GM12878 (cell line): ENCODE results near the gene HSP90AA1. TPM values are rescaled to one million over a fixed set of nuclear protein-coding genes. Genes with fewer than 3 reads are reported as not detected.
A peak's percentile ranks its signal among the peaks of the same experiment; 100 is the strongest.

Source experiments
- GATAD2B ChIP-seq: fragments of 450-650 bp; conservative IDR thresholded peaks from 2 replicates; pipeline ENCODE4 v1.6.1; 2017; ENCODE audit warnings: low read depth, mild to moderate bottlenecking, moderate library complexity
- MXI1 ChIP-seq: fragments of 150-350 bp; IDR thresholded peaks from 2 replicates; pipeline ENCODE4 v1.6.1; 2011; ENCODE audit warnings: low read depth, mild to moderate bottlenecking, inconsistent platforms, low read length, improper control_type of control experiment
- MYC ChIP-seq: IDR thresholded peaks from 2 replicates; pipeline ENCODE4 v1.6.1; 2011; ENCODE audit warnings: mild to moderate bottlenecking, low read length, moderate library complexity, inconsistent platforms; ENCODE audit not compliant: insufficient read depth, insufficient replicate concordance, insufficient read length, severe bottlenecking
- POLR2A ChIP-seq: IDR thresholded peaks from 2 replicates; pipeline ENCODE4 v1.6.1; 2011; ENCODE audit warnings: low read depth, mild to moderate bottlenecking, low read length
- SPI1 ChIP-seq: IDR thresholded peaks from 2 replicates; pipeline ENCODE4 v1.6.1; 2011; ENCODE audit warnings: low read depth, mild to moderate bottlenecking, low read length, moderate library complexity, borderline replicate concordance; ENCODE audit not compliant: insufficient read depth
- SUZ12 ChIP-seq: fragments of 200-600 bp; sonication (generic); IDR thresholded peaks from one replicate; pipeline ENCODE4 v1.6.1; 2018; ENCODE audit warnings: antibody characterized with exemption, mild to moderate bottlenecking; ENCODE audit not compliant: unreplicated experiment
- TCF12 ChIP-seq: IDR thresholded peaks from 2 replicates; pipeline ENCODE4 v1.6.1; 2011; ENCODE audit warnings: low read depth, mild to moderate bottlenecking, low read length
- polyA plus RNA-seq, 11 experiments: library from polyadenylated mRNA; depleted of rRNA in 4 of 11; unstranded in 6 of 11; stranded (reverse) in 5 of 11; fragments of >200 nt; fragmentation: Nextera tagmentation in 4 of 11; fragmentation: Illumina TruSeq in 1 of 11; extraction: Ambion mirVana in 4 of 11; extraction: Trizol in 1 of 11; gene quantifications; 1 replicate in 1 of 11; 2 replicates in 10 of 11; pipeline versions ENCODE4 v1.2.1 to v1.2.3, GENCODE V29; 2011 to 2016; ENCODE audit warnings: inconsistent platforms in 2 of 11, missing spikeins in 2 of 11, low read depth in 1 of 11
- total RNA-seq, 4 experiments: library from RNA; depleted of rRNA in 3 of 4; stranded (reverse); fragments of >200 nt in 3 of 4; fragmentation: Illumina TruSeq in 1 of 4; extraction: Trizol in 1 of 4; gene quantifications; 2 replicates each; pipeline versions ENCODE4 v1.2.1 to v1.2.3, GENCODE V29; 2013 to 2021
- TF ChIP-seq, protein P1 (sequence below): IDR thresholded peaks from 2 replicates; pipeline ENCODE4 v1.6.1; 2012; ENCODE audit warnings: improper control_type of control experiment, low read depth, low read length; ENCODE audit not compliant: insufficient replicate concordance
- TF ChIP-seq, protein P2 (sequence below): fragments of 450-650 bp; IDR thresholded peaks from 2 replicates; pipeline ENCODE4 v1.6.1; 2016; ENCODE audit warnings: mild to moderate bottlenecking, moderate library complexity, borderline replicate concordance
- TF ChIP-seq, protein P3 (sequence below): IDR thresholded peaks from 2 replicates; pipeline ENCODE4 v1.6.1; 2012; ENCODE audit warnings: low read depth, low read length, improper control_type of control experiment
- TF ChIP-seq, protein P4 (sequence below): fragments of 450-650 bp; IDR thresholded peaks from 2 replicates; pipeline ENCODE4 v1.6.1; 2018; ENCODE audit warnings: borderline replicate concordance, mild to moderate bottlenecking; ENCODE audit not compliant: partially characterized antibody
- TF ChIP-seq, protein P5 (sequence below): fragments of 450-650 bp; conservative IDR thresholded peaks from 2 replicates; pipeline ENCODE4 v1.6.1; 2017; ENCODE audit warnings: mild to moderate bottlenecking, moderate library complexity

HSP90AA1 gene
- total and polyA plus RNA-seq, 10 of the 15 experiments (the other 5 are each of a cell fraction or from before 2014, with no cell fraction given) = 262 to 1,315 (median 635) TPM

DNA sequence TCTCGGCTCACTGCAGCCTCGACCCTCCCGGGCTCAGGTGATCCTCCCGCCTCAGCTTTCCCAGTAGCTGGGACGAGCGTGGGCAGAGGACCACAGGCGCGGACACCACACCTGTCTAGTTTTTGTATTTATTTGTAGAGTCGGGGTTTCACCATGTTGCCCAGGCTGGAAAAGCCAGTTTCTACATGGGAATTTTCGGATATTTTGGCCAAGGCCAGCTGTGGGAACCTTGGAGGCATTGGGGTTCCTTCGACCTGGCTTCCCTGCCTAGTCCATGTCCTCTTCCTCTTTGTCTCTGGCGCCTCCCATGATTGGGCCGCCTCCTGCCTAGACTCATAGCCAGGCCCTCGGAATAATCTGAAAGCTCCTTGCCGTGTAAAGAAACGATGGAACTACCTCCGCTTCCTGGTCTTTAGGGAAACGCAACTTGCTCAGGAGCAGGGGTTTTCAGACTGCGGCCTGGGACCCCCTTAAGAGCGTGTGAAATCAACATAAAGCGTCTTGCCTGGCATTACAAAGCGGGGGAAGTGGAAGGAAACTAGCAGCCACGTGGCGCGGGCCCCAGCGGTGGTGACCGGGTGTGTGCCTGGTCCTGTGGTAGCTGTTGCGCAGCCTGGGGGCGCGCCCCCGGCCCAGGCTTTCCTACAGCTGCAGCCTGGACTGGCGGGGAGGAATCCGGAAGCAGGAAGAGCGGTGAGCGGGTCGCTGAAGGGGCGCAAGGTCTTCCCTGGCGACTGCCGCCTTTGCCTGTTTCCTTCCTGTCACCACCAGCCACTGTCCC lies 1.4 kb upstream of the HSP90AA1 start (continued):
- TF ChIP-seq, protein P1, sequence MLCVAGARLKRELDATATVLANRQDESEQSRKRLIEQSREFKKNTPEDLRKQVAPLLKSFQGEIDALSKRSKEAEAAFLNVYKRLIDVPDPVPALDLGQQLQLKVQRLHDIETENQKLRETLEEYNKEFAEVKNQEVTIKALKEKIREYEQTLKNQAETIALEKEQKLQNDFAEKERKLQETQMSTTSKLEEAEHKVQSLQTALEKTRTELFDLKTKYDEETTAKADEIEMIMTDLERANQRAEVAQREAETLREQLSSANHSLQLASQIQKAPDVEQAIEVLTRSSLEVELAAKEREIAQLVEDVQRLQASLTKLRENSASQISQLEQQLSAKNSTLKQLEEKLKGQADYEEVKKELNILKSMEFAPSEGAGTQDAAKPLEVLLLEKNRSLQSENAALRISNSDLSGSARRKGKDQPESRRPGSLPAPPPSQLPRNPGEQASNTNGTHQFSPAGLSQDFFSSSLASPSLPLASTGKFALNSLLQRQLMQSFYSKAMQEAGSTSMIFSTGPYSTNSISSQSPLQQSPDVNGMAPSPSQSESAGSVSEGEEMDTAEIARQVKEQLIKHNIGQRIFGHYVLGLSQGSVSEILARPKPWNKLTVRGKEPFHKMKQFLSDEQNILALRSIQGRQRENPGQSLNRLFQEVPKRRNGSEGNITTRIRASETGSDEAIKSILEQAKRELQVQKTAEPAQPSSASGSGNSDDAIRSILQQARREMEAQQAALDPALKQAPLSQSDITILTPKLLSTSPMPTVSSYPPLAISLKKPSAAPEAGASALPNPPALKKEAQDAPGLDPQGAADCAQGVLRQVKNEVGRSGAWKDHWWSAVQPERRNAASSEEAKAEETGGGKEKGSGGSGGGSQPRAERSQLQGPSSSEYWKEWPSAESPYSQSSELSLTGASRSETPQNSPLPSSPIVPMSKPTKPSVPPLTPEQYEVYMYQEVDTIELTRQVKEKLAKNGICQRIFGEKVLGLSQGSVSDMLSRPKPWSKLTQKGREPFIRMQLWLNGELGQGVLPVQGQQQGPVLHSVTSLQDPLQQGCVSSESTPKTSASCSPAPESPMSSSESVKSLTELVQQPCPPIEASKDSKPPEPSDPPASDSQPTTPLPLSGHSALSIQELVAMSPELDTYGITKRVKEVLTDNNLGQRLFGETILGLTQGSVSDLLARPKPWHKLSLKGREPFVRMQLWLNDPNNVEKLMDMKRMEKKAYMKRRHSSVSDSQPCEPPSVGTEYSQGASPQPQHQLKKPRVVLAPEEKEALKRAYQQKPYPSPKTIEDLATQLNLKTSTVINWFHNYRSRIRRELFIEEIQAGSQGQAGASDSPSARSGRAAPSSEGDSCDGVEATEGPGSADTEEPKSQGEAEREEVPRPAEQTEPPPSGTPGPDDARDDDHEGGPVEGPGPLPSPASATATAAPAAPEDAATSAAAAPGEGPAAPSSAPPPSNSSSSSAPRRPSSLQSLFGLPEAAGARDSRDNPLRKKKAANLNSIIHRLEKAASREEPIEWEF = no peak
- TF ChIP-seq MYC (peak; percentile 92), SUZ12 (no peak), MXI1 (peak; percentile 71), SPI1 (peak; percentile 53; the same call in 1 of the 2 replicates), TCF12 (0 out of 2 replicates have a peak, but pooled peaks have one; percentile 10), GATAD2B (peak; percentile 53), POLR2A (peak; percentile 71)
- TF ChIP-seq, protein P2, sequence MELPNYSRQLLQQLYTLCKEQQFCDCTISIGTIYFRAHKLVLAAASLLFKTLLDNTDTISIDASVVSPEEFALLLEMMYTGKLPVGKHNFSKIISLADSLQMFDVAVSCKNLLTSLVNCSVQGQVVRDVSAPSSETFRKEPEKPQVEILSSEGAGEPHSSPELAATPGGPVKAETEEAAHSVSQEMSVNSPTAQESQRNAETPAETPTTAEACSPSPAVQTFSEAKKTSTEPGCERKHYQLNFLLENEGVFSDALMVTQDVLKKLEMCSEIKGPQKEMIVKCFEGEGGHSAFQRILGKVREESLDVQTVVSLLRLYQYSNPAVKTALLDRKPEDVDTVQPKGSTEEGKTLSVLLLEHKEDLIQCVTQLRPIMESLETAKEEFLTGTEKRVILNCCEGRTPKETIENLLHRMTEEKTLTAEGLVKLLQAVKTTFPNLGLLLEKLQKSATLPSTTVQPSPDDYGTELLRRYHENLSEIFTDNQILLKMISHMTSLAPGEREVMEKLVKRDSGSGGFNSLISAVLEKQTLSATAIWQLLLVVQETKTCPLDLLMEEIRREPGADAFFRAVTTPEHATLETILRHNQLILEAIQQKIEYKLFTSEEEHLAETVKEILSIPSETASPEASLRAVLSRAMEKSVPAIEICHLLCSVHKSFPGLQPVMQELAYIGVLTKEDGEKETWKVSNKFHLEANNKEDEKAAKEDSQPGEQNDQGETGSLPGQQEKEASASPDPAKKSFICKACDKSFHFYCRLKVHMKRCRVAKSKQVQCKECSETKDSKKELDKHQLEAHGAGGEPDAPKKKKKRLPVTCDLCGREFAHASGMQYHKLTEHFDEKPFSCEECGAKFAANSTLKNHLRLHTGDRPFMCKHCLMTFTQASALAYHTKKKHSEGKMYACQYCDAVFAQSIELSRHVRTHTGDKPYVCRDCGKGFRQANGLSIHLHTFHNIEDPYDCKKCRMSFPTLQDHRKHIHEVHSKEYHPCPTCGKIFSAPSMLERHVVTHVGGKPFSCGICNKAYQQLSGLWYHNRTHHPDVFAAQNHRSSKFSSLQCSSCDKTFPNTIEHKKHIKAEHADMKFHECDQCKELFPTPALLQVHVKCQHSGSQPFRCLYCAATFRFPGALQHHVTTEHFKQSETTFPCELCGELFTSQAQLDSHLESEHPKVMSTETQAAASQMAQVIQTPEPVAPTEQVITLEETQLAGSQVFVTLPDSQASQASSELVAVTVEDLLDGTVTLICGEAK = peak; percentile 18; the same call in 1 of the 2 replicates
- TF ChIP-seq, protein P3, sequence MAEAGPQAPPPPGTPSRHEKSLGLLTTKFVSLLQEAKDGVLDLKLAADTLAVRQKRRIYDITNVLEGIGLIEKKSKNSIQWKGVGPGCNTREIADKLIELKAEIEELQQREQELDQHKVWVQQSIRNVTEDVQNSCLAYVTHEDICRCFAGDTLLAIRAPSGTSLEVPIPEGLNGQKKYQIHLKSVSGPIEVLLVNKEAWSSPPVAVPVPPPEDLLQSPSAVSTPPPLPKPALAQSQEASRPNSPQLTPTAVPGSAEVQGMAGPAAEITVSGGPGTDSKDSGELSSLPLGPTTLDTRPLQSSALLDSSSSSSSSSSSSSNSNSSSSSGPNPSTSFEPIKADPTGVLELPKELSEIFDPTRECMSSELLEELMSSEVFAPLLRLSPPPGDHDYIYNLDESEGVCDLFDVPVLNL = no peak
- TF ChIP-seq, protein P4, sequence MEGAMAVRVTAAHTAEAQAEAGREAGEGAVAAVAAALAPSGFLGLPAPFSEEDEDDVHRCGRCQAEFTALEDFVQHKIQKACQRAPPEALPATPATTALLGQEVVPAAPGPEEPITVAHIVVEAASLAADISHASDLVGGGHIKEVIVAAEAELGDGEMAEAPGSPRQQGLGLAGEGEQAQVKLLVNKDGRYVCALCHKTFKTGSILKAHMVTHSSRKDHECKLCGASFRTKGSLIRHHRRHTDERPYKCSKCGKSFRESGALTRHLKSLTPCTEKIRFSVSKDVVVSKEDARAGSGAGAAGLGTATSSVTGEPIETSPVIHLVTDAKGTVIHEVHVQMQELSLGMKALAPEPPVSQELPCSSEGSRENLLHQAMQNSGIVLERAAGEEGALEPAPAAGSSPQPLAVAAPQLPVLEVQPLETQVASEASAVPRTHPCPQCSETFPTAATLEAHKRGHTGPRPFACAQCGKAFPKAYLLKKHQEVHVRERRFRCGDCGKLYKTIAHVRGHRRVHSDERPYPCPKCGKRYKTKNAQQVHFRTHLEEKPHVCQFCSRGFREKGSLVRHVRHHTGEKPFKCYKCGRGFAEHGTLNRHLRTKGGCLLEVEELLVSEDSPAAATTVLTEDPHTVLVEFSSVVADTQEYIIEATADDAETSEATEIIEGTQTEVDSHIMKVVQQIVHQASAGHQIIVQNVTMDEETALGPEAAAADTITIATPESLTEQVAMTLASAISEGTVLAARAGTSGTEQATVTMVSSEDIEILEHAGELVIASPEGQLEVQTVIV = no peak
- TF ChIP-seq, protein P5, sequence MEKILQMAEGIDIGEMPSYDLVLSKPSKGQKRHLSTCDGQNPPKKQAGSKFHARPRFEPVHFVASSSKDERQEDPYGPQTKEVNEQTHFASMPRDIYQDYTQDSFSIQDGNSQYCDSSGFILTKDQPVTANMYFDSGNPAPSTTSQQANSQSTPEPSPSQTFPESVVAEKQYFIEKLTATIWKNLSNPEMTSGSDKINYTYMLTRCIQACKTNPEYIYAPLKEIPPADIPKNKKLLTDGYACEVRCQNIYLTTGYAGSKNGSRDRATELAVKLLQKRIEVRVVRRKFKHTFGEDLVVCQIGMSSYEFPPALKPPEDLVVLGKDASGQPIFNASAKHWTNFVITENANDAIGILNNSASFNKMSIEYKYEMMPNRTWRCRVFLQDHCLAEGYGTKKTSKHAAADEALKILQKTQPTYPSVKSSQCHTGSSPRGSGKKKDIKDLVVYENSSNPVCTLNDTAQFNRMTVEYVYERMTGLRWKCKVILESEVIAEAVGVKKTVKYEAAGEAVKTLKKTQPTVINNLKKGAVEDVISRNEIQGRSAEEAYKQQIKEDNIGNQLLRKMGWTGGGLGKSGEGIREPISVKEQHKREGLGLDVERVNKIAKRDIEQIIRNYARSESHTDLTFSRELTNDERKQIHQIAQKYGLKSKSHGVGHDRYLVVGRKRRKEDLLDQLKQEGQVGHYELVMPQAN = peak; percentile 61
